ENCODE measurements around the gene BOD1.

- TF ChIP-seq SUZ12 (IDR thresholded peaks at IDR 0.05; ENCODE audit: extremely low read depth, insufficient read depth, insufficient read length): no peak
- no peak for TF ChIP-seq YY1 (IDR thresholded peaks at IDR 0.05; ENCODE audit: insufficient read depth, insufficient read length)
These were observed 20.6 kb downstream of the BOD1 start for GRCh38 chr5:173595841-173596240.
